NCI-H2227 (cell line): ENCODE results near the gene NDUFS2.

ENCODE experiments used
- DNase-seq: peaks from one replicate; lab custom pipeline; 2025; ENCODE audit not compliant: unreplicated experiment; lab: John Stamatoyannopoulos, UW

Gene NDUFS2

DNA sequence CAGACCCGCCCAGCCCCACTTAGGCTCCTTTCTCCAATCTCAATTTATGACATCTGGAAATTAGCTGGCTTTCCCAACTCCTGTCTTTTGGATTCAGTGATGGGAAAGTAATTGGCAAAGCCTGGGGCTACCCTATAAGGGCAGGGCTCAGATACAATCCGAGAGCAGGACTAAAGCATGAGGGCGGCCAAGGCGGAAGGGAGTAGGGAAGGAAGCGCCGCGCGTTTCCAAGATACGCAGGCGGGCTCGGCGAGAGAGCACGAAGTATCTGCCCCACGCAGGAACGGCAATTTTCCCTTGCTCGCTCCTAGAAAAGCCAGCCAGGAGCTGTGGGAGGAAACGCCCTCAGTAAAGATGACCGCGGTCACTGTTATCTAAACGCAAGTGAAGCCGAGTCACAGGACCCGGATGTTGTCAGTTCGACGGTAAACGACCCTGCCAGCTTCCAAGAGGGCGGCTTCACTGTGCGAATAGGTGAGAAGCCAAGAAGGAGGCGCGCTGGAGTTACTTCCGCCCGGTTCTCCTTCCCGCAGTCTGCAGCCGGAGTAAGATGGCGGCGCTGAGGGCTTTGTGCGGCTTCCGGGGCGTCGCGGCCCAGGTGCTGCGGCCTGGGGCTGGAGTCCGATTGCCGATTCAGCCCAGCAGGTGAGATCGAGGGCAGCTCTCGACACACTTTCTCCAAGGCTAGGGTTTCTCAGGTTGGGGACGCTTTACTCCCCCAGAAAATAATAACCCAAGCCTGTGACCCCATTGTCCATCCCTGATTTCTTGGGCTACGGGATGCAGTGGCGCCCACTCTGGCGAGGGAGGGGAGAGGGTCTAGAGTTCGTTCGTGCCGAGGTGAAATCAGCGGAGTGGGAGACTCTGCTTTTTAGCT lies at the start of gene NDUFS2:
TSS of gene NDUFS2 (plus strand) at position 532 of the 877 bp plus-strand sequence. CDS start at position 551, 19 bp downstream.
- DNase-seq: peak; percentile 99

DNA sequence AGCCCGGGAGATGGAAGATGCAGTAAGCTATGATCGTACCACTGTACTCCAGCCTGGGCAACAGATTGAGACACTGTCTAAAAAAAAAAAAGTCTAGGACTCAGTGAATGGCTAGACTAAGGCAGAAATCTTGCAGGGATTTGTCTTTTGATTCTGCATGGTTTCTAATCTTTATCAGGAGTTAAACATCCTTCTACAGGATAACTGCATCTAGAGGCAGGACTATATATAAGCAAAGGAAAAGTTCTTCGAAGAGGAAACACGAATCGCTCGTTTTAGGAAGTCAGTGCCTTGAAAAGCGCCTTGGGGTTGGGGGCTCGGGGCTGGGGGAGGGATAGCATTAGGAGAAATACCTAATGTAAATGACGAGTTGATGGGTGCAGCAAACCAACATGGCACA lies 49.0 kb upstream of the NDUFS2 start:
- no peak for DNase-seq

DNA sequence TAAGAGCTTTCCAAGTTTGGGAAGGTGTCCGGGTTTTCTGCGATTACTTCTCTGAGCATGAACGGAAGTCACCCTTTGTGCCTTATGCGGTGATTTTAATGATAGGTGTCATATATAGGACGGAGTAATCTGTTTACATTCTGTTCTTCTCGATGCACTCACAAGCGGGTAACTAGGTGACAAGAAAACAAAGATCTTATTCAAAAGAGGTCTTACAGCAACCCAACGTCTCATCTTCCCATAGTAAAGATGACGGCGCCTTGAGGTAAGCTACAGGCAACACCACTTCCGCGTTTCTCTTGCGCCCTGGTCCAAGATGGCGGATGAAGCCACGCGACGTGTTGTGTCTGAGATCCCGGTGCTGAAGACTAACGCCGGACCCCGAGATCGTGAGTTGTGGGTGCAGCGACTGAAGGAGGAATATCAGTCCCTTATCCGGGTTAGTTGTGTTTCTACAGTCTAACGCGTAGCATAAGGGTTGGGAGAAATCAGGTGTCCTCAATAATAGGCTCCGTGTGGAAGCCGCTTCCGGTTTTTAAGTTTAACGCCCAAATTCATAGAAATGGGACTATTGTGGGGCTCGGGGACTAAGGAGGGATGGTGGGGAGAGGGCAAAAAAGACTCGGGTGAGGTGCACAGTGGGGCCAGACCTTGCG lies 48.4 kb upstream of the NDUFS2 start, which contains the start of gene UFC1:
TSS of gene UFC1 (plus strand) at position 297 of the 656 bp plus-strand sequence. CDS start at position 317, 20 bp downstream.
- DNase-seq: peak; percentile 90

DNA sequence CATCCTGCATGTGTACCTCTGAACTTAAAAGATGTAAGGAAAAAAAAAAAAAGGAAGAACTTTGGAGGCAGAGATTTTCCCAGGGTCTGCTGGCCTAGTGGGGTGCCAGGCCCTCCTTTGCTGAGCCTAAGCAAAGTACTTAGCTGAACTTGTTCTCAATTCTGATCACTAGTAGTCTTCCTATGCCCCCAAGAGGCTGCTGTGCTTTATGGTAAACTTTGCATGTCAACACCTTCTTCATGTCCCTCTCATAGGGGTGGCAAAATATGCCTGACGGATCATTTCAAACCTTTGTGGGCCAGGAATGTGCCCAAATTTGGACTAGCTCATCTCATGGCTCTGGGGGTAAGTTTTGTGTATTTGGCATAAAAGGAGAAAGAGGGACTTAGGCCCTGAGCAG lies 44.3 kb upstream of the NDUFS2 start:
- no peak for DNase-seq

DNA sequence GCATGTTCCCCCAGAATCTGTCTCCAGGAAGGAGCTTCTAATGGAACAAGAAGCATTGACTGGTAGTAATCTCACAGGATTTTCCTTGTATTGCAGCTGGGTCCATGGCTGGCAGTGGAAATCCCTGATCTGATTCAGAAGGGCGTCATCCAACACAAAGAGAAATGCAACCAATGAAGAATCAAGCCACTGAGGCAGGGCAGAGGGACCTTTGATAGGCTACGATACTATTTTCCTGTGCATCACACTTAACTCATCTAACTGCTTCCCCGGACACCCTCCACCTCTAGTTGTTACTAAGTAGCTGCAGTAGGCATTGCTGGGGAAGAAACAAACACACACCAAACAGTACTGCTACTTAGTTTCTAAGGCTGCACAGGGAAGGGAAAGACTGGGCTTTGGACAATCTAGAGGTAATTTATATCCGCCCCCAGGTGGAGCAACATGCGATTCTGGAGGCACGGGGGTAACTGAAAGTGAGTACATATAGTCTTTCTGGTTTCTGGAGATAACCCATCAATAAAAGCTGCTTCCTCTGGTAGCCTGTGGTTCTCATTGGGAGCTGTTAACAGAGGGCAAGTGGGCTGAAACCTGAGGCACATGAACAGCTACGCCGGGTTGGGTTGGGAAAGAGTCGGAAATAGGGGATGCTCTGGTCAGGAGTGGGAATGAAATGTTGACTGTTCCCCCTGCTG lies 43.7 kb upstream of the NDUFS2 start:
- peak; percentile 46 for DNase-seq

DNA sequence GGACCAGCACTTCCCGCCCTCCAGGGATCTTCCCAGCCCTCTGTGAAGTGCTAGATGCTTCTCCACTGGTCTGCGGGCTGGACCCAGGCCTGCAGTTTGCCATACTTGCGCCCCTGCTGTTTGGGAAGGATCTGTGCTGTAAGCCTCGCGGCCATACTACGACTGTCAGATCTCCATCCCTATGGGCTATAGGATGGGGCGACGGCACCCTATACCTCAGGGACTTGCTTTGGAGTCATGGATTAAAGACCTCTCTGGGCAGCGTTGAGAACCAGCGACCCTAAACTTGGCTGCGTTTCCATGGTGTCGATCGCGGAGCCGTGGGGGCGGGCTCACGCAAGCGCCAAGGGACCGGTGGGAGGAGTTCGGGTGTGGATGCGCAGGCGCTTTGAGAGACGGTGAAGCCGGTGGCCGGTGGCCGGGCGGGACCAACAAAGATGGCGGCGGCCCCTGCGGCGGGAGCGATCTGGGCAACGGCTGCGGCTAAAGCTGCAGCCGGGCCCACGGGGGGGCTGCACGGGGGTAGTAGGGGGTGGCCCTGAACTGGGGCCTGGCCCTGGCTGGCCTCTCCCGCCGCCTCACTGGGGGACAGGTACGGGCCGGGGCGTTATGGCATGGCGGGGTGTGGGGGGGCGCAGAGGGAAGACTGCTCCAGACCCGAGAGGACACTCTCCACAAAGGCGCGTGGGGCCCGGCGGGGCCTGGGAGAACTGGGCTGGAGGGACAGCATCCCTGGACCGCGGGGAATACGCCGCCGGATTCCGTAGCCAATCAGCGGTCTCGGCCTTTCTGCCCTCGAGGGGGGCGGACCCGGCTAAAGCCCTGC lies 42.9 kb upstream of the NDUFS2 start, which contains the start of gene USP21:
TSS of gene USP21 (plus strand) at position 414 of the 826 bp plus-strand sequence. CDS start 1,141 bp downstream, outside the sequence.
- DNase-seq: peak; percentile 96

DNA sequence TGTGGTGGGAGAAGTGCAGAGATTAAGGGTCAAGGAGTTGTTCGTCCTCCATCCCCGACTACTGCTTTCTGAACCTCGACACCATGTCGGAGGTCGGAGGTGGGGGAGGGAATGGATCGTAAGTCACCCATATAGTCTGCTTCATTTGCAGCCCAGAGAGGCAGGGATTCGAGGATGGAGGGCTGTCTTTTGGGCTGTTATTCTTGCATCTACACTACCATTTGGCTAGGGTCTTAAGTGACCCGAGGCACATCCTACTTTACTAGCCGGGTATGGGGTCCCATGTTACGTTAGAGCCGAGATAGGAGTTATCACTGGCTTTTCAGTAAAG lies 42.3 kb upstream of the NDUFS2 start:
- no peak for DNase-seq

DNA sequence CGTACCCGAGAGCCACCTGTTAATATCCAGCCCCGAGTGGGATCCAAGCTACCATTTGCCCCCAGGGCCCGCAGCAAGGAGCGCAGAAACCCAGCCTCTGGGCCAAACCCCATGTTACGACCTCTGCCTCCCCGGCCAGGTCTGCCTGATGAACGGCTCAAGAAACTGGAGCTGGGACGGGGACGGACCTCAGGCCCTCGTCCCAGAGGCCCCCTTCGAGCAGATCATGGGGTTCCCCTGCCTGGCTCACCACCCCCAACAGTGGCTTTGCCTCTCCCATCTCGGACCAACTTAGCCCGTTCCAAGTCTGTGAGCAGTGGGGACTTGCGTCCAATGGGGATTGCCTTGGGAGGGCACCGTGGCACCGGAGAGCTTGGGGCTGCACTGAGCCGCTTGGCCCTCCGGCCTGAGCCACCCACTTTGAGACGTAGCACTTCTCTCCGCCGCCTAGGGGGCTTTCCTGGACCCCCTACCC lies 41.5 kb upstream of the NDUFS2 start:
- DNase-seq: no peak

DNA sequence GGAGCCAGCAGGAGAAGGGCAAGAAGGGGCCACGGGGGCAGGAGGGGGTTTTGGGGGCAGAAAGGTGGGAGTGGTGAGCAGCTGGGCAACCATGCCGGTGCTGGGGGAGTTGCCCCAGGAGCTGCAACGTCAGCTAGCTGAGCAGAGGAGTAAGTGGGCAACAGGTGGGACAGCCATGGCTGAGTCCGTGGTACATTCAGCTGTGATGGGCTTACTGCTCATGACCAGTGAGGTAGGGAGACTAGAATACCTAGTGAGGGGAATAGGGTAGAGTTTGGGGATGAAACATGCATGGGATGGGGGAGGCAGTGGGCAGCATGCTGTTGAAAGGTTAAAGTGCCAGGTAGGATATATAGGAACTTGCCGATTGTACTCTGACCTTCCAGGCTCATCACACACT lies 40.5 kb upstream of the NDUFS2 start:
- no peak for DNase-seq

DNA sequence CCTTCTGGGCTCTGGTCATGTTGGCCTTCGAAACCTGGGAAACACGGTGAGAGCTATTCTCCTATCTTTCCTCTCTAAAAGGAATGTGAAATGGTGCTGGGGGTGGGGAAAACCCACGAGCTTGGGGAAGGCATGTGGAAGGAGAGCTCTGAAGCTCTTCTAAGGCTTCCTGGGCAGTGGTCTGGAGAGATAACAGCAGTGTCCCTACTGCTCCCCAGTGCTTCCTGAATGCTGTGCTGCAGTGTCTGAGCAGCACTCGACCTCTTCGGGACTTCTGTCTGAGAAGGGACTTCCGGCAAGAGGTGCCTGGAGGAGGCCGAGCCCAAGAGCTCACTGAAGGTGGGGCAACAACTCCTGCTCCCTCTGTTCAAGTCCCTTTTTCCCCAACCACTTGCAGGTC lies 40.1 kb upstream of the NDUFS2 start:
- DNase-seq: no peak

DNA sequence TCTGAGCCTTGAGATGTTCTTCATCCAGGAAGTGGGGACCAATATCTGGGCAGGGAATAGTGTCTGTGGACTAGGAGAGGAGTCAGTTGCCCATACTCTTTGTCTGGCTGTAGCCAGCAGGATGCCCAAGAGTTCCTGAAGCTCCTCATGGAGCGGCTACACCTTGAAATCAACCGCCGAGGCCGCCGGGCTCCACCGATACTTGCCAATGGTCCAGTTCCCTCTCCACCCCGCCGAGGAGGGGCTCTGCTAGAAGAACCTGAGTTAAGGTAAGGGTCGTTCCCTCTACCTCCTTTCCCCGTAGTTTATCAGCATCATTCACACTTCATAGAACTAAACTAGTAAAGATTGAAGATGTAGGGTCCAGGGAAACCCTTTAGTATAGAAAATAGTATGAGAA lies 39.4 kb upstream of the NDUFS2 start:
- DNase-seq: no peak

DNA sequence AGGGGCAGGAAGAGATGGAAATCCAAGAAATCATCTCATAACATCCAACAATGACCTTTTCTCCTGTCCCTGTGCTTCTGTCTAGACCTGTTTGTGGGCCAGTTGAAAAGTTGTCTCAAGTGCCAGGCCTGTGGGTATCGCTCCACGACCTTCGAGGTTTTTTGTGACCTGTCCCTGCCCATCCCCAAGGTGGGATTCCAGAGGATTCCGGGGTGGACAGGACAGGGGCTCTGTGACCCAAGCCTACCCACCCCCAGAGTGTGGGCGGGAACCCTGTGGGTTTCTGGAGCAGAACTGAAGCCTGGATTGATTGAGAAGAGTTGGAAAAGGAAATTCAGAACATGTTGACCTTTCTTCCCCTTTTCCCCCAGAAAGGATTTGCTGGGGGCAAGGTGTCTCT lies 38.4 kb upstream of the NDUFS2 start:
- no peak for DNase-seq

DNA sequence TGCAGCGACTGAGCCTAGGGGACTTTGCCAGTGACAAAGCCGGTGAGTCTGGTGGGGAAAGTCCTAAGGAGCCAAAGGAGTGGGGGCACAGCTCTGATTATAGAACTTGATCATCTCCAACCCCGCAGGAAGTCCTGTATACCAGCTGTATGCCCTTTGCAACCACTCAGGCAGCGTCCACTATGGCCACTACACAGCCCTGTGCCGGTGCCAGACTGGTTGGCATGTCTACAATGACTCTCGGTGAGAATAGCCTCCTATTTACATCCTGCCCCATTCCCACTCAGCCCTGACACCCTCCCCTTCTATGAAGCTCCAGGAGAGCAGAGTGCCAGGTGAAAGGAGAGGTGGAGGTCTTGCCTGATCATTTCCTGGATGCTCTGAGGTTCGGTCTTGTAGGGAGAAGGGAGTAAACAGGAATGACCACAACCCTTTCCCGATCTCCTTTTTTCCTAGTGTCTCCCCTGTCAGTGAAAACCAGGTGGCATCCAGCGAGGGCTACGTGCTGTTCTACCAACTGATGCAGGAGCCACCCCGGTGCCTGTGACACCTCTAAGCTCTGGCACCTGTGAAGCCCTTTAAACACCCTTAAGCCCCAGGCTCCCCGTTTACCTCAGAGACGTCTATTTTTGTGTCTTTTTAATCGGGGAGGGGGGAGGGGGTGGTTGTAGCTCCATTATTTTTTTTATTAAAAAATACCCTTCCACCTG lies 37.1 kb upstream of the NDUFS2 start:
- no peak for DNase-seq

DNA sequence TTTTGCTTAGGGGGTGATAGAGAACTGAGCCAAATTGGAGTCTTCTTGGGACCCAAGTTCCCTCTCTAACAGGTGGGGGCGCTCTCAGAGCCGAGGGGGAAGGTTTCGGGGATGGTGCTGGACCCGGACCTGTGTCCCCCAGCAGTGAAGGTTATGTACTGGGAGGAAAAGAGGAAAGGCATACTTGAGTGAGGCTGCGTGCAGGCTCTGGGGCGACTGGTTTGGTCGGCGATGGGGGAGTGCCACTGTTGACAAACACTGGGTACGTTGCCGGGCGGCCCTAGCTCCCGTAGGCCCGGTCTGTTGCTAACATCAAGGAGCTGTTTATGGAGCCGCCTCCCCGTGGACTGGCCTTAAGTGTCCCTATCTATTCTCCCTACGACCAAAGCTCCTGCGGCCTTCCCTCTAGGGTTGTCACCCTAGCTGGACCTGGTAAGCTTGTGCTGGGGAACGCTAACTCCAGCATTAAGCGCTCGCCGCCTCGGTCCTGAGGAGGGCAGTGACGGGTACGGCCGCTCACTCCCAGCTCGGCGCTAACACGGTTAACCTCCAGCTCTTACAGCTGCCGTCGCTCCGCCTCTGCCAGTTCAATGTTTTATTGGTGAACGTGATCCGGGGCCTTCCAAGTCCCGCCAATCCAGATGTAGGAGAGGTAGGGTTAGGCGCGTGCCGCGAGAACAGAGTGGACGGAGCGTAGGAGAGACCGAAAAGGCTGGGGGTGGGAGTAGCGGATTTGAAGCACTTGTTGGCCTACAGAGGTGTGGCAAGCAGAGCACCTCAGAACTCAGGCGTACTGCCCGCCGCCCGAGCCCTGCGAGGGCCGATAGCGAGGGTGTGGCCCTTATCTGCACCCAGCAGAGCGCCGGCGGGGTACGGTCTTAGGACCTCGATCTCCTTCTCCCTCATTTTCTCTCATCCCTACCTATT lies 36.2 kb upstream of the NDUFS2 start, which contains the start of gene PPOX:
TSS of gene PPOX (plus strand) at position 685 of the 927 bp plus-strand sequence. CDS start 422 bp downstream, outside the sequence.
- DNase-seq: peak; percentile 97

DNA sequence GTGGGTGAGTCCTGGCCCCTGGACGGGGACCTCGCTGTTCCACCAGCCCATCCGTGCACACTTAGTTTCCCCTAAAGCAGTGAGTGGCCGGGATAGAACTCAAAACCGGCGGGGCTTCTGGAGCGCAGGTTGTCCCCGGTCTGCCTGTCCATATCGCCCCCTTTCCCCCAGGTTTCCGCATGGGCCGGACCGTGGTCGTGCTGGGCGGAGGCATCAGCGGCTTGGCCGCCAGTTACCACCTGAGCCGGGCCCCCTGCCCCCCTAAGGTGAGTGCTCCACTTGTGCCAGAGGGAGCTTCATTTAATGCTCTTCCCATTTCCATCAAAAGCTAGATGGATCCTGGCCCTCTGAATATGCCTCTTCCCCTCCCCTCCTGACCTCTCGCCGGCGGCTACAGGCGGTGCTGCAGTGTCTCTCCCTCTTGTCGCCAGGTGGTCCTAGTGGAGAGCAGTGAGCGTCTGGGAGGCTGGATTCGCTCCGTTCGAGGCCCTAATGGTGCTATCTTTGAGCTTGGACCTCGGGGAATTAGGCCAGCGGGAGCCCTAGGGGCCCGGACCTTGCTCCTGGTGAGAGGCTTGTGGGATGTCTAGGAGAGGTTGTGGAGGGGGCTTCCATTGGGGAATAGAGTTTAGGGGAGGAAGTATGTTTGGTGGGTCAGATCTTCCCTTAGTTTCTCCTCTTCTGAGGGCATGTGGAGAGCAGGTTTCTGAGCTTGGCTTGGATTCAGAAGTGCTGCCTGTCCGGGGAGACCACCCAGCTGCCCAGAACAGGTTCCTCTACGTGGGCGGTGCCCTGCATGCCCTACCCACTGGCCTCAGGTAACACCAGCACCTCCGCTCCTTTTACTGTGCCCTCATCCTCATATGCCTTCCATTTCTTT lies 35.3 kb upstream of the NDUFS2 start:
- peak; percentile 43 for DNase-seq

DNA sequence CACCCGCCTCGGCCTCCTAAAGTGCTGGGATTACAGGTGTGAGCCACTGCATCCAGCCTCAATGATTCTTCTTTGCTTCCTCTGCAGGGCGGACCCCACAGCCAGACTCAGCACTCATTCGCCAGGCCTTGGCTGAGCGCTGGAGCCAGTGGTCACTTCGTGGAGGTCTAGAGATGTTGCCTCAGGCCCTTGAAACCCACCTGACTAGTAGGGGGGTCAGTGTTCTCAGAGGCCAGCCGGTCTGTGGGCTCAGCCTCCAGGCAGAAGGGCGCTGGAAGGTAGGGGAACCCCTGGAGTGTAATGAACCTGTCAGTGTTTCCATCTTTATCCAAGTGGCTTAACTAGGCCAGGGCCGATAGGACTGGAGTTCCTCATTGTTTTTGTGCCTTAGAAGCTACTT lies 33.3 kb upstream of the NDUFS2 start:
- DNase-seq: no peak

DNA sequence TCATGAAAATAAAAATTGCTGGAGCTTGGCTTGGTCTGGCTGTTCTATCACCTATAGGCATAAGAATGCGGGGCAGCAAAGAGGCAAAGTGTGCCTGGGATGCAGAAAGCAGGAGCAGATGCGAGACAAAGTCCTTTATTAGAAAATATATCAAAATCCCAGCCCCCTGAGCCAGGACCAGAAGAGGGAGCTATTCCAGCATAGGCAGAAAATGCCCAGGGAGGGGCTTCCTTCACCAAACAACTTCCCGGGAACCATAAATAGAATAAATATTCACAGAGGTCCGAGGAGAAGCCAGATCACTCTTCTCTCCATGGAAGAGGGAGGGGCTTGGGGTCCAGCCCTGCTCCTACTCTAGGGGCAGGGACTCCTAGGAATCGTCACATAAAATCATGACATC lies 31.0 kb upstream of the NDUFS2 start:
- DNase-seq: no peak

DNA sequence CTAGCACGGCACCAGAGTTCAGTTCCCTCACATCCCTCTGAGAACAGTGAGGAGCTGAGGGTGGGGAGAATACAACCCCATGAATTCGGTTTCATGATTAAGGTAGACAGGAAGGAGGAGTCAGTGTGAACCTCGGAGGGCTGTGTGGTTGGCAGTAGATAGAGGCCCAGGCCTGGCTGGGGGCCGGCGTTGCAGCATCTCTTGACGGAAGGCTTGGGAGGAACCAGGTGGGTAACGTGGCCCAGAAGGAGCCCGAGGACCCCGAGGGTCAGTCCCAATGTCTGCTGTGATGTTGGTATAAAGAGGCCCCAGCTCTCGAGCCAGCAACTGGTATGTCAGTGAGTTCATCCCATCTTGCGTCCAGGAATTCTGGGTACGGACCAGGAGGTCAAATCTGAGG lies 30.5 kb upstream of the NDUFS2 start:
- DNase-seq: no peak
